ENCODE data around the gene ETS1. TPM values are rescaled to one million over a fixed set of nuclear protein-coding genes. Genes with fewer than 3 reads are reported as not detected.

The ETS1 gene
- total RNA-seq, 1 experiment from 2014 or later, result 82.0 TPM

GRCh38 chr11:128585498-128586238 is 1.7 kb downstream of the ETS1 start:
- H3K27ac Mint-ChIP-seq (ENCODE audit: low read depth, unreplicated experiment), result no peak overlapping the region
- TF ChIP-seq CTCF (IDR thresholded peaks at IDR 0.05; ENCODE audit: unreplicated experiment), result no peak
- ChIA-PET CTCF (no interaction called here), POLR2A (no interaction called here)
- no peaks in the 10 kb centered on the region for H3K36me3 Mint-ChIP-seq (ENCODE audit: insufficient read depth, unreplicated experiment)
- no TSS peak for BruUV-seq (replicated peaks)
- H3K27me3 Mint-ChIP-seq (ENCODE audit: insufficient read depth, unreplicated experiment), result peaks cover 23% of the 10 kb centered on the region
- H3K4me3 Mint-ChIP-seq (ENCODE audit: unreplicated experiment), result no peak overlapping the region
- no peaks in the 10 kb centered on the region for H3K9me3 Mint-ChIP-seq (ENCODE audit: unreplicated experiment)
- intact Hi-C loops (cut with micrococcal nuclease), result no loop called here
- peaks cover 8% of the 10 kb centered on the region for H3K4me1 Mint-ChIP-seq (ENCODE audit: insufficient read depth, unreplicated experiment)
- DNase-seq (ENCODE audit: unreplicated experiment), result no peak

DNA sequence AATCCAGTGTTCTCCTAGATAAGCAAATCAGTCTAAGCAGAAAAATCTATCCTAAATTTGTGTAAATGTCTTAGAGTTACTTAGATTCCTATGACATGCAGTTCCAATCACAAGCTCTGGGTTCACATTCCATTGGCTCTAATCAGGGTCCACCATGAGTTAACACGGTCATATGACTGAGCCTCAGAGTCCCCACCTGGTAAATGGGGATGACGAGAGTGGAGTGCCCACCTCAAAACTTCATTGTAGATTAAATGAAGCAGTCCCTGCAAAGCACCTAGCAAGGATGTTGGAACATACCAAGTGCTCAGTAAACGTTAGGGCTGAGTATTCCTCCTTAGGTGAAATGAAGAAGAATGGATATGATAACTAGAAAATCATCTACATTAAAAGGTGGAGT is 3.1 kb downstream of the ETS1 start:
- H3K4me3 Mint-ChIP-seq (ENCODE audit: unreplicated experiment), result no peak overlapping the region
- no TSS peak for BruUV-seq (replicated peaks)
- CTCF ChIA-PET, result no interaction called here
- no peaks in the 10 kb centered on the region for H3K9me3 Mint-ChIP-seq (ENCODE audit: unreplicated experiment)
- peaks cover 13% of the 10 kb centered on the region for H3K4me1 Mint-ChIP-seq (ENCODE audit: insufficient read depth, unreplicated experiment)
- intact Hi-C loops (cut with micrococcal nuclease), result loop anchor here (5.0 kb wide), 1 partner anchor 52 kb away; no protein-coding TSS in a partner anchor
- no peak overlapping the region for H3K27ac Mint-ChIP-seq (ENCODE audit: low read depth, unreplicated experiment)
- TF ChIP-seq CTCF (IDR thresholded peaks at IDR 0.05; ENCODE audit: unreplicated experiment), result no peak
- no peak for DNase-seq (ENCODE audit: unreplicated experiment)
- peaks cover 11% of the 10 kb centered on the region for H3K27me3 Mint-ChIP-seq (ENCODE audit: insufficient read depth, unreplicated experiment)
- H3K36me3 Mint-ChIP-seq (ENCODE audit: insufficient read depth, unreplicated experiment), result no peaks in the 10 kb centered on the region
- POLR2A ChIA-PET, result no interaction called here

- no peak for TF ChIP-seq CTCF (IDR thresholded peaks at IDR 0.05; ENCODE audit: unreplicated experiment)
- Mint-ChIP-seq H3K27ac (ENCODE audit: low read depth, unreplicated experiment) (no peak overlapping the region), H3K9me3 (ENCODE audit: unreplicated experiment) (no peaks in the 10 kb centered on the region), H3K36me3 (ENCODE audit: insufficient read depth, unreplicated experiment) (no peaks in the 10 kb centered on the region), H3K27me3 (ENCODE audit: insufficient read depth, unreplicated experiment) (peaks cover 11% of the 10 kb centered on the region), H3K4me1 (ENCODE audit: insufficient read depth, unreplicated experiment) (peaks cover 13% of the 10 kb centered on the region), H3K4me3 (ENCODE audit: unreplicated experiment) (no peak overlapping the region)
- ChIA-PET CTCF (interaction anchor here (0.6 to 1.2 kb wide), 4 partner anchors 48 to 1143 kb away, joined by 3 to 4 read pairs (median 3); no protein-coding TSS in a partner anchor), POLR2A (interaction anchor here (0.5 to 1.2 kb wide), 6 partner anchors 9 to 110 kb away, joined by 3 to 5 read pairs (median 3); no protein-coding TSS in a partner anchor)
- DNase-seq (ENCODE audit: unreplicated experiment), result peak; percentile 84
- intact Hi-C loops (cut with micrococcal nuclease), result loop anchor here (5.0 kb wide), 1 partner anchor 50 kb away; no protein-coding TSS in a partner anchor
- no TSS peak for BruUV-seq (replicated peaks)
These were observed 4.6 kb downstream of the ETS1 start for GRCh38 chr11:128582496-128583366.
